ENCODE data around the gene ORC3.
"Not testable (repeated sequence)": the region's sequence is repeated elsewhere in the genome, so short reads cannot be mapped to it uniquely, and the experiment has no call there.

The ORC3 gene

GRCh38 chr6:87700397-87701343 lies 110.7 kb downstream of the ORC3 start:
- DNase-seq = peak; percentile 46

- DNase-seq = peak; percentile 30
Observed at GRCh38 chr6:87701344-87701675, 111.4 kb downstream of the ORC3 start.

GRCh38 chr6:87701676-87702588 lies 112.0 kb downstream of the ORC3 start, which contains the start of gene AKIRIN2:
Gene AKIRIN2, minus strand, starts transcription at chr6:87702233. Its CDS starts 549 bp downstream, at chr6:87701684.
- DNase-seq = peak; percentile 97

- DNase-seq = no peak
Observed at GRCh38 chr6:87702589-87702945, 112.6 kb downstream of the ORC3 start.

GRCh38 chr6:87703039-87703438 lies 113.1 kb downstream of the ORC3 start:
- not testable (repeated sequence) for DNase-seq

GRCh38 chr6:87705070-87705691 lies 115.2 kb downstream of the ORC3 start:
- peak; percentile 82 for DNase-seq

GRCh38 chr6:87706187-87706966 lies 116.4 kb downstream of the ORC3 start:
- no peak for DNase-seq

- not testable (repeated sequence) for DNase-seq
Observed at GRCh38 chr6:87708581-87709427, 118.9 kb downstream of the ORC3 start.

GRCh38 chr6:87710090-87710489 lies 120.2 kb downstream of the ORC3 start:
- no peak for DNase-seq

GRCh38 chr6:87712713-87713112 lies 122.8 kb downstream of the ORC3 start:
- DNase-seq = not testable (repeated sequence)

GRCh38 chr6:87714093-87714842 lies 124.3 kb downstream of the ORC3 start:
- no peak for DNase-seq

Data from stimulated activated CD4-positive, alpha-beta T cell treated with anti-CD3 and anti-CD28 coated beads, Interleukin-1b, Interleukin-23, amount 100 ng/mL, for 48 hours (primary cell).